ENCODE results near the gene NUP98. TPM values are rescaled to one million over a fixed set of nuclear protein-coding genes. Genes with fewer than 3 reads are reported as not detected.

NUP98 gene
- total RNA-seq, 4 donors from 2014 or later, result 55.1 to 189 (median 123) TPM

- no peak for TF ChIP-seq CTCF (IDR thresholded peaks at IDR 0.05)
- no peak for TF ChIP-seq POLR2A (IDR thresholded peaks at IDR 0.05)
- Histone ChIP-seq H3K27me3 (no peaks in the 10 kb centered on the region), H3K27ac (no peak overlapping the region), H3K9me3 (no peaks in the 10 kb centered on the region), H3K36me3 (no peaks in the 10 kb centered on the region), H3K4me1 (peaks cover 0 to 3% of the 10 kb centered on the region in 2 donors), H3K4me3 (no peak overlapping the region)
- DNase-seq, result no peak
- intact Hi-C loops (cut with DNase I; ENCODE audit: low total_unique reads), result no loop called here
Observed at GRCh38 chr11:3803726-3804495, 6.6 kb upstream of the NUP98 start.

GRCh38 chr11:3802011-3802790 lies 4.8 kb upstream of the NUP98 start:
- Histone ChIP-seq H3K9me3 (no peaks in the 10 kb centered on the region), H3K27me3 (no peaks in the 10 kb centered on the region), H3K27ac (no peak overlapping the region), H3K4me3 (no peak overlapping the region), H3K36me3 (no peaks in the 10 kb centered on the region), H3K4me1 (no peaks in the 10 kb centered on the region)
- no peak for DNase-seq
- TF ChIP-seq CTCF (IDR thresholded peaks at IDR 0.05) (no peak), POLR2A (IDR thresholded peaks at IDR 0.05) (no peak)
- intact Hi-C loops (cut with DNase I; ENCODE audit: low total_unique reads), result no loop called here

DNA sequence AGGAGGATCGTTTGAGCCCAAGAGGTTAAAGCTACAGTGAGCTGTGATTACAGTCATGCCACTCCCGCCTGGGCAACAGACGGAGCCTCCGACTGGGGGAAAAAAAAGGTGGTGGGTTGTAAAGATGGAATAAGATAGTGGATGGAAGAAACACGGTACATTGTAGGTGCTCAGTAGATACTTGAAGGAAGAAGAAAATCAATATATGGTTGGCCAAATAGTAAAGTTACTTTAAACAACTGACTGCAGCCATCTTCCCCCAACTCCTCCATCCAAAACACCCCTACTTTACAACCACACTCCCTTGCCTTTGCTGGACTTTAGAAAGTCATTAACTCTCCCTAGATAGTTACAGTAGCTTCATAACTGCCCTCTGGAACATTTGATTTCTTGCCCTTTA lies 2.5 kb upstream of the NUP98 start:
- H3K27me3 ChIP-seq, result no peaks in the 10 kb centered on the region
- TF ChIP-seq CTCF (IDR thresholded peaks at IDR 0.05) (no peak), POLR2A (IDR thresholded peaks at IDR 0.05) (no peak)
- intact Hi-C loops (cut with DNase I; ENCODE audit: low total_unique reads), result loop anchor here (2.0 kb wide), 1 partner anchor 41 kb away; the partner anchor contains the start of gene RHOG
- no peaks in the 10 kb centered on the region for H3K4me1 ChIP-seq
- no peak overlapping the region for H3K4me3 ChIP-seq
- no peak overlapping the region for H3K27ac ChIP-seq
- H3K36me3 ChIP-seq, result no peaks in the 10 kb centered on the region
- no peaks in the 10 kb centered on the region for H3K9me3 ChIP-seq
- peak in 1 of 2 donors; percentile 9 for DNase-seq

GRCh38 chr11:3799143-3799542 lies 1.8 kb upstream of the NUP98 start:
- TF ChIP-seq POLR2A (IDR thresholded peaks at IDR 0.05) (no peak), CTCF (IDR thresholded peaks at IDR 0.05) (no peak)
- Histone ChIP-seq H3K27me3 (no peaks in the 10 kb centered on the region), H3K27ac (no peak overlapping the region), H3K4me3 (no peak overlapping the region), H3K36me3 (no peaks in the 10 kb centered on the region), H3K4me1 (no peaks in the 10 kb centered on the region), H3K9me3 (no peaks in the 10 kb centered on the region)
- peak in 1 of 2 donors; percentile 10 for DNase-seq
- intact Hi-C loops (cut with DNase I; ENCODE audit: low total_unique reads), result loop anchor here (2.0 kb wide), 1 partner anchor 42 kb away; the partner anchor contains the start of gene RHOG

GRCh38 chr11:3796801-3797328 lies 489 bp downstream of the NUP98 start:
- no peaks in the 10 kb centered on the region for H3K27me3 ChIP-seq
- no peak for DNase-seq
- no peaks in the 10 kb centered on the region for H3K9me3 ChIP-seq
- H3K36me3 ChIP-seq, result no peaks in the 10 kb centered on the region
- intact Hi-C loops (cut with DNase I; ENCODE audit: low total_unique reads), result no loop called here
- TF ChIP-seq CTCF (IDR thresholded peaks at IDR 0.05), result no peak
- no peak for TF ChIP-seq POLR2A (IDR thresholded peaks at IDR 0.05)
- no peaks in the 10 kb centered on the region for H3K4me1 ChIP-seq
- peak overlapping the region; percentile 75 to 100 for H3K4me3 ChIP-seq
- peak overlapping the region; percentile 94 to 96 for H3K27ac ChIP-seq

Measured in uterus (tissue), 4 donors.